Lung (tissue), 12 donors: ENCODE measurements around the gene RPS17. TPM values are rescaled to one million over a fixed set of nuclear protein-coding genes. Genes with fewer than 3 reads are reported as not detected.
A peak's percentile ranks its signal among the peaks of the same experiment; 100 is the strongest.

ENCODE experiments used
- ATAC-seq: fragments of 200-7000 bp; cut with Tn5 transposase; one replicate; pipeline ENCODE4 v1.9.1; 2020; ENCODE audit warnings: moderate number of reproducible peaks; ENCODE audit not compliant: insufficient read depth, low FRiP score
- DNase-seq, 3 donors: peaks; one replicate each; pipeline ENCODE4 v3.0.0-alpha.2; 2013 to 2017
- H3K27ac ChIP-seq, 2 donors: one replicate each; pipeline ENCODE4 v1.5.1; 2013; ENCODE audit warnings: mild to moderate bottlenecking in 2 of 2, moderate library complexity in 2 of 2, control low read depth in 1 of 2, inconsistent platforms in 1 of 2, low read depth in 1 of 2, low read length in 1 of 2
- H3K27me3 ChIP-seq, 3 donors: one replicate each; pipeline ENCODE4 v1.5.1; 2013; ENCODE audit warnings: low read length in 2 of 3; ENCODE audit not compliant: control insufficient read depth in 3 of 3, insufficient read depth in 3 of 3
- H3K36me3 ChIP-seq, 4 donors: one replicate each; pipeline ENCODE4 v1.5.1; 2013; ENCODE audit warnings: low read length in 4 of 4, mild to moderate bottlenecking in 1 of 4, moderate library complexity in 1 of 4; ENCODE audit not compliant: control insufficient read depth in 4 of 4, insufficient read depth in 4 of 4
- H3K4me1 ChIP-seq, 5 donors: one replicate each; pipeline ENCODE4 v1.5.1; 2013; ENCODE audit warnings: low read length in 5 of 5, mild to moderate bottlenecking in 2 of 5, moderate library complexity in 1 of 5; ENCODE audit not compliant: control insufficient read depth in 5 of 5, insufficient read depth in 5 of 5
- H3K4me3 ChIP-seq: one replicate; pipeline ENCODE4 v1.5.1; 2013; ENCODE audit warnings: mild to moderate bottlenecking, control low read depth, moderate library complexity
- H3K9ac ChIP-seq, 2 donors: one replicate each; pipeline ENCODE4 v1.5.1; 2013; ENCODE audit warnings: low read length in 2 of 2, control low read depth in 1 of 2; ENCODE audit not compliant: insufficient read depth in 1 of 2
- H3K9me3 ChIP-seq, 4 donors: one replicate each; pipeline ENCODE4 v1.5.1; 2013; ENCODE audit warnings: low read length in 3 of 4, mild to moderate bottlenecking in 1 of 4, moderate library complexity in 1 of 4; ENCODE audit not compliant: control insufficient read depth in 4 of 4, insufficient read depth in 3 of 4
- CTCF ChIP-seq: IDR thresholded peaks from 2 replicates; pipeline ENCODE4 v1.5.1; 2012; ENCODE audit warnings: mild to moderate bottlenecking; ENCODE audit errors: control extremely low read depth, extremely low read depth
- WGBS, 2 donors: extraction: QIAGEN DNeasy Blood & Tissue Kit; methylation state at CpG; one replicate each; pipeline ENCODE4 v1.1.7; 2013; 5-methylcytosine and 5-hydroxymethylcytosine counted together
- polyA plus RNA-seq, 2 donors: library from polyadenylated mRNA; stranded (reverse); fragments of 200-250 nt; gene quantifications; one replicate each; pipeline ENCODE4 v1.2.1, GENCODE V29; 2013
- total RNA-seq, 2 donors: library from RNA; depleted of rRNA in 1 of 2; stranded (reverse); fragments of >200 nt in 1 of 2; gene quantifications; one replicate each; pipeline ENCODE4 v1.2.1, GENCODE V29; 2014 to 2021
- donor health status: control.
- donor health status: control.
- donor health status: Bipolar disorder and iron deficiency.
- donor health status: healthy.
- donor health status: DM: yes; HTN: yes; CAD: no.

Gene RPS17
- total and polyA plus RNA-seq, 4 donors = 1,181 to 4,573 (median 2,417) TPM

GRCh38 chr15:82544431-82544830, 4.2 kb upstream of the RPS17 start:
- ATAC-seq = no peak
- H3K27ac ChIP-seq = no peak overlapping the region
- H3K27me3 ChIP-seq = no peaks in the 10 kb centered on the region
- WGBS, 2 donors = 80 to 88% methylated on average over 9 of the region's 9 CpGs
- no peak for TF ChIP-seq CTCF
- H3K4me1 ChIP-seq = peaks cover 0 to 22% (median 5%) of the 10 kb centered on the region in 5 donors
- H3K9me3 ChIP-seq = peaks cover 0 to 3% (median 0%) of the 10 kb centered on the region in 4 donors
- no peak overlapping the region for H3K4me3 ChIP-seq
- no peak for DNase-seq
- no peak overlapping the region for H3K9ac ChIP-seq
- peaks cover 0 to 8% (median 0%) of the 10 kb centered on the region in 4 donors for H3K36me3 ChIP-seq

- ATAC-seq = no peak
- no peak overlapping the region for H3K4me3 ChIP-seq
- WGBS, 2 donors = 21 to 28% methylated on average over 2 of the region's 2 CpGs
- H3K9ac ChIP-seq = peak overlapping the region in 1 of 2 donors; percentile 54
- H3K4me1 ChIP-seq = peaks cover 0 to 26% (median 8%) of the 10 kb centered on the region in 5 donors
- no peaks in the 10 kb centered on the region for H3K27me3 ChIP-seq
- no peak overlapping the region for H3K27ac ChIP-seq
- no peak for TF ChIP-seq CTCF
- DNase-seq = peak; percentile 65 to 84 (median 77)
- H3K36me3 ChIP-seq = peaks cover 3 to 12% (median 7%) of the 10 kb centered on the region in 4 donors
- peaks cover 0 to 3% (median 0%) of the 10 kb centered on the region in 4 donors for H3K9me3 ChIP-seq
Measured at GRCh38 chr15:82543160-82543559, 2.9 kb upstream of the RPS17 start.

GRCh38 chr15:82540984-82541431, 751 bp upstream of the RPS17 start:
- 29 to 31% methylated on average over 11 of the region's 11 CpGs for WGBS, 2 donors
- Histone ChIP-seq H3K9ac (peak overlapping the region; percentile 86 to 94), H3K4me1 (peaks cover 0 to 26% (median 8%) of the 10 kb centered on the region in 5 donors), H3K9me3 (no peaks in the 10 kb centered on the region), H3K36me3 (peaks cover 22 to 24% (median 22%) of the 10 kb centered on the region in 4 donors), H3K27me3 (no peaks in the 10 kb centered on the region), H3K27ac (peak overlapping the region; percentile 75 to 89), H3K4me3 (peak overlapping the region; percentile 93)
- ATAC-seq (no peak), DNase-seq (peak in 2 of 3 donors; percentile 42 to 52)
- TF ChIP-seq CTCF = no peak

- no peaks in the 10 kb centered on the region for H3K9me3 ChIP-seq
- WGBS, 2 donors = 0 to 1% methylated on average over 23 of the region's 23 CpGs
- no peak for TF ChIP-seq CTCF
- H3K27me3 ChIP-seq = no peaks in the 10 kb centered on the region
- peak overlapping the region; percentile 50 to 85 for H3K27ac ChIP-seq
- ATAC-seq (peak; percentile 3), DNase-seq (peak in 1 of 3 donors; percentile 29)
- H3K9ac ChIP-seq = peak overlapping the region; percentile 79 to 88
- H3K4me3 ChIP-seq = peak overlapping the region; percentile 93
- H3K36me3 ChIP-seq = peaks cover 22 to 27% (median 25%) of the 10 kb centered on the region in 4 donors
- H3K4me1 ChIP-seq = peaks cover 0 to 26% (median 8%) of the 10 kb centered on the region in 5 donors
Measured at GRCh38 chr15:82539691-82540054, 584 bp downstream of the RPS17 start.
